Suprapubic skin (tissue), 3 donors: ENCODE results near the gene BCL7B.

Experiments used
- POLR2A ChIP-seq, 2 donors: fragments of 450-650 bp; IDR thresholded peaks; one replicate each; pipeline ENCODE4 v1.6.1; 2017; ENCODE audit warnings: antibody characterized with exemption in 2 of 2, mild to moderate bottlenecking in 2 of 2, moderate library complexity in 2 of 2
- TF ChIP-seq, protein P1 (sequence below), 2 donors: fragments of 200-600 bp in 1 of 2; fragments of 450-650 bp in 1 of 2; sonication (generic) in 1 of 2; IDR thresholded peaks; one replicate each; pipeline ENCODE4 v1.5.1; 2016 to 2019; ENCODE audit warnings: antibody characterized with exemption in 2 of 2, mild to moderate bottlenecking in 1 of 2, moderate library complexity in 1 of 2

DNA sequence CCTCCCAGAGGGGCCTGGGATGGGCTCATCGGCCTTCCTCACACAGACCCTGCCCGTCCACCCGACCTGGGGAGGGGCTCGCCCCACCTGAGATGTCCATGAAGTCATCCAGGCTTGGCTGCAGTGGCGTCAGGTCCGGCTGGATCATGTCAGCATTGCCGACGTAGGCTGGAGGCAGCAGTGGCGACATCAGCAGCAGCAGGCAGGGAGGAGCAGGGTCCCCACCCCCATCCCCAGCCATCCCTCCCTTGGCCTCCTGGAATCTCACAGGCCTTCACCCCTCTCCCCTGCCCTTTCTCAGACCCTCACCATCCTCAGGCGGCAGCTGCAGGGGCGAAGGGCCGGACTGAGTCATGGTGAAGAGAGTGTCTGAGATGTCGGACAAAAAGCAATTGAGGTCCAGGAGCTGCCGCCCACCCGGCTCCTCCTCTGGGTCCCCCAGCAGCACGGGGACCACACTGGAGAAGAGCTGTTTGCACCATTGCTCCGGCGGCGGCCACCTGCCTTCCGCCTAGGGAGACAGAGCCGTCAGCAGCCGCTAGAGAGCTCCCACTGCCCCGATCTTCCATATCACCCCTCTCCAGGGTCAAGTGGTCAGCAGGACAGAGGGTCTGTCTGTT, 48.2 kb upstream of the BCL7B start:
- TF ChIP-seq, protein P1, sequence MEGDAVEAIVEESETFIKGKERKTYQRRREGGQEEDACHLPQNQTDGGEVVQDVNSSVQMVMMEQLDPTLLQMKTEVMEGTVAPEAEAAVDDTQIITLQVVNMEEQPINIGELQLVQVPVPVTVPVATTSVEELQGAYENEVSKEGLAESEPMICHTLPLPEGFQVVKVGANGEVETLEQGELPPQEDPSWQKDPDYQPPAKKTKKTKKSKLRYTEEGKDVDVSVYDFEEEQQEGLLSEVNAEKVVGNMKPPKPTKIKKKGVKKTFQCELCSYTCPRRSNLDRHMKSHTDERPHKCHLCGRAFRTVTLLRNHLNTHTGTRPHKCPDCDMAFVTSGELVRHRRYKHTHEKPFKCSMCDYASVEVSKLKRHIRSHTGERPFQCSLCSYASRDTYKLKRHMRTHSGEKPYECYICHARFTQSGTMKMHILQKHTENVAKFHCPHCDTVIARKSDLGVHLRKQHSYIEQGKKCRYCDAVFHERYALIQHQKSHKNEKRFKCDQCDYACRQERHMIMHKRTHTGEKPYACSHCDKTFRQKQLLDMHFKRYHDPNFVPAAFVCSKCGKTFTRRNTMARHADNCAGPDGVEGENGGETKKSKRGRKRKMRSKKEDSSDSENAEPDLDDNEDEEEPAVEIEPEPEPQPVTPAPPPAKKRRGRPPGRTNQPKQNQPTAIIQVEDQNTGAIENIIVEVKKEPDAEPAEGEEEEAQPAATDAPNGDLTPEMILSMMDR (IDR thresholded peaks at IDR 0.05) = no peak
- no peak for TF ChIP-seq POLR2A (IDR thresholded peaks at IDR 0.05)
